Stimulated activated CD4-positive, alpha-beta T cell treated with anti-CD3 and anti-CD28 coated beads, Interleukin-12 subunit alpha, Interleukin-12 subunit beta, amount 100 ng/mL, for 48 hours (primary cell): ENCODE data around the gene ZPBP2.
"Not testable (repeated sequence)": the region's sequence is repeated elsewhere in the genome, so short reads cannot be mapped to it uniquely, and the experiment has no call there.

Experiments used
- DNase-seq, 3 donors: peaks; one replicate each; pipeline ENCODE4 v3.0.0-alpha.2; 2020; ENCODE audit warnings: low read depth in 2 of 3, low spot score in 1 of 3

ZPBP2 gene

GRCh38 chr17:39867880-39868553, at the start of gene ZPBP2:
Gene ZPBP2 (plus strand): TSS chr17:39868202. CDS start chr17:39868355, 153 bp downstream.
- DNase-seq, result peak in 2 of 3 donors; percentile 41 to 51

GRCh38 chr17:39818358-39819000, 49.5 kb upstream of the ZPBP2 start:
- no peak for DNase-seq

- no peak for DNase-seq
Measured at GRCh38 chr17:39820541-39820940, 47.5 kb upstream of the ZPBP2 start.

- no peak for DNase-seq
Measured at GRCh38 chr17:39820987-39821386, 47.0 kb upstream of the ZPBP2 start.

GRCh38 chr17:39822051-39822451, 46.0 kb upstream of the ZPBP2 start:
- no peak for DNase-seq

- no peak for DNase-seq
Measured at GRCh38 chr17:39823407-39824054, 44.5 kb upstream of the ZPBP2 start.

GRCh38 chr17:39826334-39826733, 41.7 kb upstream of the ZPBP2 start:
- no peak for DNase-seq

GRCh38 chr17:39828443-39828842, 39.6 kb upstream of the ZPBP2 start:
- no peak for DNase-seq

- no peak for DNase-seq
Measured at GRCh38 chr17:39831588-39831987, 36.4 kb upstream of the ZPBP2 start.

- no peak for DNase-seq
Measured at GRCh38 chr17:39834017-39834416, 34.0 kb upstream of the ZPBP2 start.

GRCh38 chr17:39835038-39835786, 32.8 kb upstream of the ZPBP2 start:
- DNase-seq, result no peak

GRCh38 chr17:39836117-39836516, 31.9 kb upstream of the ZPBP2 start:
- DNase-seq, result no peak

- no peak for DNase-seq
Measured at GRCh38 chr17:39838057-39838456, 29.9 kb upstream of the ZPBP2 start.

GRCh38 chr17:39838784-39839183, 29.2 kb upstream of the ZPBP2 start:
- no peak for DNase-seq

GRCh38 chr17:39841134-39841683, 26.8 kb upstream of the ZPBP2 start:
- DNase-seq, result no peak

- no peak for DNase-seq
Measured at GRCh38 chr17:39845052-39845846, 22.8 kb upstream of the ZPBP2 start.

- DNase-seq, result no peak
Measured at GRCh38 chr17:39846205-39846604, 21.8 kb upstream of the ZPBP2 start.

GRCh38 chr17:39848600-39848999, 19.4 kb upstream of the ZPBP2 start:
- DNase-seq, result no peak

- not testable (repeated sequence) for DNase-seq
Measured at GRCh38 chr17:39850186-39850585, 17.8 kb upstream of the ZPBP2 start.

GRCh38 chr17:39852239-39852638, 15.8 kb upstream of the ZPBP2 start:
- DNase-seq, result no peak

GRCh38 chr17:39854909-39855308, 13.1 kb upstream of the ZPBP2 start:
- DNase-seq, result no peak
